A204.1 (cell line): ENCODE measurements around the gene SYNE2.

Experiments
- FAIRE-seq: peaks from 2 replicates; lab custom pipeline; 2012; peaks lifted over from hg19 to GRCh38; lab: Jason Lieb, UNC

The SYNE2 gene

DNA sequence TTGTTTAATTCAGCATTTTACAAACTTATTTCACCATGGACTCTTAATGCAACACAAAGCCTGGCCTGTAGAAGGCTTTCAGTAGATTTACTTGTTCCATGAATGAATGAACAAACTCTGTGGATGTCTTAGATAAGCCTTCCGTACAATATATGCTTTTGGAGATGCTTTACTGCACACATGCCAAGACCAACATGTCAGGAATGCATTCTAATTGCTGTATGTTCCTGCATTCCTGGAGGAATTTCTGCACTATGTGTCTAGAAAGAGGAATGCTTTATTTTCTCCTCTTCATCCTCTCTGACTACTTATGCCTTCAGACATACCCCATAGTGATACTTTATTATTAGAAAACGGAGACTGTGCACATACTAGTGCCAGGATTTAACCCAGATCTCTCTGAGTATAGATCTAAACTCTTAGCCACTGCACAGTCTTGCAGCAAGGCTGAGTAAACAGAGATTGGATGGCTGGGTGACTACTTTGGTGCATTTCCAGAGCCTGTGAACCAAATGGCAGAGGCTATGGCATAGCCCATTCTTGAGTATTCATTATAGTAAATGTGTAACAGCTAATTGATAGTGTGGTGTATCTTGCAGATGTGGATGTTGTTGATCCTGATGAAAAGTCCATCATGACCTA, 108.2 kb downstream of the SYNE2 start:
- no peak for FAIRE-seq

DNA sequence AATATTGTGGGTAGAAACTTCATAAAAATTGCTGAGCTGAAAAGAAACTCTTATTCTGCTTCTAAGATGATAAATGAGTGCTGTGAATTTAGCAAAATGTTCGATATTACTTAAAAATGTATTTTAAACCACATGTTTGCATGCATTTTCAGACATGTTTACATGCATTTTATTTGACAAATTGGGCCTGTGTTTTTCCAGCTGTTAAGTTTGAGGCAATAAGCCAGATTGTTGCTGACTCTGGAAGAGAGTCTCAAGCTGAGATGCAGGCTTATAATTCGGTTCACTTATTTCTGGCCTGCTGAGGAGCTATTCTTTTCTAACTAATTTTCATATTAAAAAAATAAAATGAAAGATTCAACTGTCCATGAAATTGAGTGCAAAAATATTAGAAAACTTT, 110.1 kb downstream of the SYNE2 start:
- FAIRE-seq: no peak

DNA sequence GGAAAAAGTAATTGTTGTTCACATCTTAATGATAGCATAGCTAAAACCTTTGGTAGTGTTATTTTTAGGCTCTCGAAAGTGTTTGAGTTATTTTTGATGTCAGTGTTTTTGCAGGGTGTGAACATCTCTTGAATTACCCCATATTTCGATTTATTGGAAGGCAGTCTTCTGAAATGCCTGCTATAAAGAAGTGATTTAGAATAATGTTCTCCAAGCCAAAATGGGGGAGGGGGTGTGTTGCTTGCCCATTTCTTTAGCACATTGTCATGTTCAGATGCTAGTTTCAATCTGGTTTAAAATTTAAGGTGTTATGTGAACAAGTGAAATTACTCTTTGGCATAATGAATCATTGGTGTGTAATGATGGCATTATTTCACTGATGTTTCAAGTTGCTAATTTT, 110.6 kb downstream of the SYNE2 start:
- no peak for FAIRE-seq

DNA sequence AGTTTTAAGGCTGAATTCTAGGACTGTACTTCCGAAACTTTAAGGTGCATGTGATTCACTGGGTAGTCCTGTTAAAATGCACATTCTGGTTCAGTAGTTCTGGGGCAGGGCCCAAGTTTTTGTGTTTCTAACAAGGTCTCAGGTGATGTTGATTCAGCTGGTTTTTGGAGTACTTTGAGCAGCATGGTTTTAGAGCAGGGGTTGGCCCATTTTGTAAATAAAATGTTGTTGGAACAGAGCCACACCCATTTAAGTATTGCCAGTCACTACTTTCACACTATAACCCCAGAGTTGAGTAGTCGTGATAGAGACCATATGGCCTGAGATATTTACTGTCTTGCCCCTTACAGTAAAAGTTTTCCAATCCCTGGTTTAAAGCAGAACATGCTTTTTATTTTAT, 111.3 kb downstream of the SYNE2 start:
- FAIRE-seq: no peak

DNA sequence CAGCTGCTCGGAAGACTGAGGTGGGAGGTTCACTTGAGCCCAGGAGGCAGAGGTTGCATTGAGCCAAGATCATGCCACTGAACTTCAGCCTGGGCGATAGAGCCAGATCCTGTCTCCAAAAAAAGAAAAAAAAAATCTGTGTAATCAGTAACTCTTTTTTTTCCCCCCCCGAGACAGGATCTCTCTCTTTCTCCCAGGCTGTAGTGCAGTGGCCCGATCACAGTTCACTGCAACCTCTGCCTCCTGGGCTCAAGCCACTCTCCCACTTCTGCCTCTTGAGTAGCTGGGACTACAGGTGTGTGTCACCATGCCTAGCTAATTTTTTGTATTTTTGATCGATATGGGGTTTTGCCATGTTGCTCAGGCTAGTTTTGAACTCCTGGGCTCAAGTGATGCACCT, 113.6 kb downstream of the SYNE2 start:
- no peak for FAIRE-seq

DNA sequence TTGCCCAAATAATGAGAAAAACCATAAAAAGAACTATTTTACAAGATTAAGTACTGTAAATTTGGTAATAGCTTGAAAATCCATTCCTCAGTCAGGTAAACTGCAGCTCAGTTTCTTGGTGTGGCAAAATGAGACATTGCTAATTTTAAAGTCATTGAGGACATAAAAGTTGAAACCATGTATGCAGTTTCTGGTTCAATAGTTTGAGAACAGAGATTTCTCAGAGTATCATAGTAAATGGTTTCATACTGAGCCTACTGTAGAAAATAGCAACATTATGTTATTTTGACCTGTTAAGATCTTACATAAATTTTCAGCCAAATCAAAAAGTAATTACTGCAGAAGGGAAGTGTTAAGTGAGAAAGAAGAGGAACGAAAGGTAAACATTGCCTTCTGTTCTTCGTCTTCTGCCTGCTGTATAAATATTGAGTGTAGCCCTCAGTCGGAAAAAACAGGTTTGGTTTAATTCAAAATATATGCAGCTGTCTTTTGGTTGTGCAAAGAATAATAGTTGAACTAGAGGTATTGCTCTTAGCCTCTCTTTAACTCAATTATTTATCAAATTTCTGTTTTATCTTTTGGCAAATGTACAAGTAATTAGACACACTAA, 119.6 kb downstream of the SYNE2 start:
- FAIRE-seq: no peak

DNA sequence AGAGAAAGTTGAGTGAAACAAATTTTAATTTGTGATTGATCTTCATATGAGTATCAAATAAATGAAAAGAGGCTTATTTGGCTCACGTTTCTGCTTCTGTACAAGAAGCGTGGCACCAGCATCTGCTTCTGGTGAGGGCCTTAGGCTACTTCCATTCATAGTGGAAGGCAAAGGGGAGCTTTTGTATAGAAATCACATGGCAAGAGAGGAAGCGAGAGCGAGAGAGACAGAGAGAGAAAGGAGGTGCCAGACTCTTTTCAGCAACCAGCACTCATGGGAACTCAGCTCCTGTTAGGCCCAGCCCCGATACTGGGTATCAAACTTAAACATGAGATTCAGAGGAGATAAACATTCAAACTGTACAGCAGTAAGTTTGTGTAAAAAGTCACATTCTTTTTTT, 121.4 kb downstream of the SYNE2 start:
- FAIRE-seq: no peak

DNA sequence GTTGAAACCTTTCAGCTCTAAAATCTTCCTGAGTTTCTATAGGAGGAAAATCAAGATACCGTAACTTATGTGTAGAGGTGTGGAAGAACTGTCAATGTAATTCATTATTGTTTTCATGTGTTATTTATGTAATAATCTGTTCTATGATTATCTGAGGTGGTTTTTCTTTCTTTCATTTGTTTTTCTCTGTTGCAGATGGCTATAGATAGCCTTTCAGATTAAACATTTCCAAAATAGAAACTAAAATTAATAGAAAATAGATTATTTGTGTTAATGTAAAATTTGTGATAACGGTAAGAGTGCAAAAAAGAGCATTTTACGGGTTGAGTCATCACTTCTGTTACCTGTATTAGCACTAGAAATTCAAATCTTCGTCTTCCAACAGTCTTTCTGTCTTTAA, 128.8 kb downstream of the SYNE2 start:
- FAIRE-seq: no peak

DNA sequence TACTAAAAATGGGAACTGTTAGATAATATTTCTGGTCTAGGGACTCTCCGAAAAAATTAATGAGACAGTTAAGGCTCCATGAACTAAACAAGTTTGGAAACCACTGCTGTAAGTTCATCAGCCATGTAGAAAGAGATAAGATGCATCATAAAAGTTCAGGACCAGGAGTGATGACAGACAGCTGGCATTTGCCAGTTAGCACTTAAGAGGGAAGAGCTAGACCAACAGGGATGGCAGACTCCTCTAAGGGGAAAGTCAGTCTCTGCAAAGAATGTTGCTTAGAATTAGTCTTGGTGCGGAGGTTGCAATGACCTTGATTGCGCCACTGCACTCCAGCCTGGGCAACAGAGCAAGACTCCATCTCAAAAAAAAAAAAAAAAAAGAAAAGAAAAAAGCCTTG, 129.4 kb downstream of the SYNE2 start:
- no peak for FAIRE-seq

DNA sequence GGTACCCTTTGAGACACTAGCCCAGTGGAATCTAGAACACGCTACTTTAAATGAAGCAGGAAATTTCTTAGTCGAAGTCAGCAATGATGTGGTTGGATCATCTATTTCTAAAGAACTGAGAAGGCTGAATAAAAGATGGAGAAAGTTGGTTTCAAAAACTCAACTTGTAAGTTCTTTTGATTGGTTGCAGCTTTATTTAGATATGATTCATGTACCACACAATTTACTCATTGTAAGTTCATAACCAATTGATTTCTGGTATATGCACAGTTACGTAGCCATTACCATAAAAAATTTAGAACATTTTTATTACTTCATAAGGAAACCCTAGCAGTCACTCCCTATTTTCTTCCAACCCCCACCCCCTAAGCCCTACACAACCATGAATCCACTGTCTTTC, 129.8 kb downstream of the SYNE2 start:
- no peak for FAIRE-seq

DNA sequence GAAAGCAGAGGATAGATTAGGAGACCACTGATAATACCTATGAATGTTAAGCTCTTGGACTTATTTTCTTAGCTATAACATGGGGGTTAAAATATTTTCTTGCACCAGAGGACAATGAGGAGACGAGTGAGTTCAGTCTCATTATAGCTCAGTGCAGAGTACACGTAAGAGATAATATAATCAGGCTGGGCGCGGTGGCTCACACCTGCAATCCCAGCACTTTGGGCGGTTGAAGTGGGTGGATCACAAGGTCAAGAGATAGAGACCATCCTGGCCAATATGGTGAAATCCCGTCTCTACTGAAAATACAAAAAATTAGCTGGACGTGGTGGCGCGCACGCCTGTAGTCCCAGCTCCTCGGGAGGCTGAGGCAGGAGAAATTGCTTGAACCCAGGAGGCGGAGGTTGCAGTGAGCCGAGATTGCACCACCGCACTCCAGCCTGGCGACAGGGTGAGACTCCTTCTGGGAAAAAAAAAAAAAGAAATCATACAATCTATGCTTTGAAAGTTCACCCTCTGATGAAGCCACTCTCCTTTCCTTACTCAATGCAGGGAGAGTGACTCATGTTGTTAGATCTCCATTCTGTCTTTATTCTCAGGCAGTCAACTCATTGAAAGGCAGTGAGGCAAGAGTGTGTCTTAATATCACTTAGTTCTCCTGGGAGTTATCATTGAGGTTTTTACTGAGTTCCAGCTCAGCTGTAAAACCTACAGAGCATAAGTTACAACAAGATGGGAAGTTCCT, 134.2 kb downstream of the SYNE2 start:
- FAIRE-seq: no peak

DNA sequence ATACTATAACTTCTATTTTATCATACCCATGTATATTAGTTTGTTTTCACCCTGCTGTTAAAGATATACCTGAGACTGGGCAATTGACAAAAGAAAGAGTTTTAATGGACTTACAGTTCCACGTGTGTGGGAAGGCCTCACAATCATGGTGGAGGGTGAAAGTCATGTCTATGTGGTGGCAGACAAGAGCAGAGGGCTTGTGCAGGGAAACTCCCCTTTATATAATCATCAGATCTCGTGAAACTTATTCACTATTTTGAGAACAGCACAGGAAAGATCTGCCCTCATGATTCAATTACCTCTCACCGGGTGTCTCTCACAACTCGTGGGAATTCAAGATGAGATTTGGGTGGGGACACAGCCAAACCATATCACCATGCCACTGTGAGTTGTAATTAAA, 135.8 kb downstream of the SYNE2 start:
- FAIRE-seq: no peak

DNA sequence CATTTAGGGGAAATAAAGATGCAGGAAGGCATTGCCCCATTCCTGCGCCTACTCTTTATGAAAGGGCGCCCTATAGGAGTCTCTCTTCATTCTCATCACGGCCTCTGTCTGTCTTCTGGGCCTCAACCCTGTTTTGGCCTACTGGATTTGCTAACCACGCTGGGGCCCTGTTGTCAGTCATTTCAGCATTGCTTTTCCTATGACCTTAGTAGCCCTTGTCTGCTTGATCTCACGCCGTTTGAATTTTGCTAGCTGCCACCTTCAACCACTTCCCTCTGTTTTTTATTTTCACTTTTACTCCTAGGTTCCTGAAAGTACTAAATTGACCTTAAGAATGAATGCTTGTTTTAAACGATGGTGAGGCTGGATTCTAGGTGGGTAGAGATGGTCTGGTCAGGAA, 139.0 kb downstream of the SYNE2 start:
- FAIRE-seq: no peak

DNA sequence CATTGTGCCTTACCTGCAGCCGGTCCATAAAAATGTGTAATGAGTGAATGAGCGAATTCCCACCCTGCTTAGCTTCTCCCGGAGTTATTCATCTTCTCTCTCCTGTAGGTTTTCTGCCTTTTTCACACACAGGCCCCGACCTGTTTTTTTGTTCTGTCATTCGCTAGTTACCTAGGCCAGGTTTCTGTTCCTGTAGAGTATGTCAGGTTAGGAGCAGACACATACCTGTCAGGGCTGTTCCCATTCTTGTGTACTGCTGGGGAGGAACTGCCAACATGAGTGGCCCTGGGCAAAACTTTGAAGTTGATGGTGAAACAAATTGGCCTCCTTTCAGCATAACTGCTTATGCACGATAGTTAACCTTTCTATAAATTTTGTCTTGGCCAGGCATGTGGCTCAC, 140.1 kb downstream of the SYNE2 start:
- FAIRE-seq: no peak

DNA sequence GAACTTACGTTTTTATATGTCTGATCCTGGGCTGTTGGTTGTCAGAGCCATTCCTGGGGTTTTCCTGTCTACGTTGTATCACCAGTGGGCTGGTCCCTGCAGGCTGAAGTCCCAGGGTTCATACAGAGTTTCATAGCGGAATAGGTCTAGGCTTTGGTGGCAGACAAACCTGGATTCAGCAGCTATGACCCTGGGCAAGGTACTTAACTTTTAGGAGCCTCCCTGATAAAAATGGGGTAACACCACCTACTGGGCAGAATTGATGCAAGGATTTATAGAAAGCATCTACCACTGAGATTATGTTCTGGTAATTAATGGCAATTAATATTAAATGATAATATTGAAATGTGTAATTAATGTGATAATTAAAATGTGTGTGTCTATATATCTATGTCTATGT, 141.2 kb downstream of the SYNE2 start:
- FAIRE-seq: no peak

DNA sequence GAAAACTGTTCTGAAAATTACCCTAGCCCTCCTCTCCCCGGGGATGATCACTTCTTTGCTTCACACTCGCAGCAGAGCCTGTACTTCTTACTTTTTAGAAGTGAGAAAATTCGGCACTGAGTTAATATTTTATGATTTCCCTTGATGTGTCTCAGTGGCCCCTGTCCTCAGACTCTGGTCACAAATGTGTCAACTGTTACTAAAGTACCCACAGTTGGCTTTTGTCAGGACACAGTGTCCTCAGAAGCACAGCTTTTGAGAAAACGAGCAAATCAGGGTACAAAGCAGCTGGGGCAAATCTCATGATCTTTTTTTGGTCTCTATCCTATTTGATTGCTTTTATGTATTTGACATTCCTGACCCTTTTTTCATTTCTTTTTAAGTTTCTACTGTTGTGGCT, 142.5 kb downstream of the SYNE2 start:
- no peak for FAIRE-seq

DNA sequence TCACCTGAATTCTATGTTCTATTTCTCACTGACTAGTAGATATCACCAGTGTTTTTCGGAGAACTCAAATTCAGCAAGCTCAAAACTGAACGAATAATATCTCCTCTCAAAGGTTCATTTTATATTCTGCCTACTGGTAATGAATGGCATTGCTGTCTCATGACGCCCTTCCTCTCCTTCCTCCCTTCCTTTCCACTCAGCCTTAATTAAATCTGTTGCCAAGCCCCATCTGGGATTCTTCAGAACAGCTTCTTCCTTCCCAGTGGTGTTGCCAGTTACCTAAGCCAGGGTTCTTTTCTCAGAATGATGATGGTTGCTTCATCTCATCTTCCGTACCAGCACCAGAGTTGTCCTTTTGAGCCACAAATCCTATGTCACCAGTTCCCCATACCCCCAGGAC, 143.2 kb downstream of the SYNE2 start:
- FAIRE-seq: no peak

DNA sequence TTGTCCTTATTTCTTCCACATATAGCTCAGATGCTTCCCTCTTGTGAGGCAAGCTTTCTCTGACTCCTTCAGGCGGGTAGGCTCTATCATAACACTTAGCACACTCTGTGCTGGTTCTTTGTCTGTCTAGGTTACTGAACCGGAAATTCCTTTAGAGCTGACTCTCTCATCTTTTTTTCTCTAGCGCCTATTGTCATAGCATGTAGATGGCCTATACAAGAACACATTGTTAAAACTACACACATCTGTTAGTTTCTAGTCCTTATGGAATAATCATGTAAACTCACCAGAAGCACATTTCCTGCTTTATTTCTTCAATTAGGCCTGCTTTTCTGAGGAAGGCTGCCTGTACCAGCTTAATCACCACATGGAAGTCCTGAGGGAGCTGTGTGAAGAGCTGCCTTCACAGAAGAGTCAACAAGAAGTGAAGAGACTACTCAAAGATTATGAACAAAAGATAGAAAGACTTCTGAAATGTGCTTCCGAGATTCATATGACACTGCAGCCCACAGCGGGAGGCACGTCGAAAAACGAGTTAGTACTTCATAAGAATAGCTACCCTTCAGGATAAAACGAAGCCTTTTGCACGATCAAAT, 143.9 kb downstream of the SYNE2 start:
- no peak for FAIRE-seq

DNA sequence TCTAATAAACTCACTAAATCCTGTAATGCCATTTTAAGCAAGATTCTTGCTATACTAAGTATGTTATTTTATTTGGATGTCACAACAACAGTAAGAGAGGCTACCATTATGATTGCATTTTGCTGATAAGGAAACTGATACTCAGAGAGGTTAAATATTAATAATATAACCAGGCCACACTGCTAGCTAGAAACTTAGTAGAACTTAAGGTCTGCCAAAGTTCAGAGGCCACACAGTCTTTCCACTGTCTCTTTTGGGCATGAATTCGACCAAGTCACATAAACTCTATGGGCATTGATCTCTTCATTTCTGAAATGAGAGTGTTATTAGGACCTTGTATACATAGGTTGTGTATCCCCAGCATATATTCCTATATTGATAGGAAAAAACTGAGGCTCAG, 147.9 kb downstream of the SYNE2 start:
- no peak for FAIRE-seq

DNA sequence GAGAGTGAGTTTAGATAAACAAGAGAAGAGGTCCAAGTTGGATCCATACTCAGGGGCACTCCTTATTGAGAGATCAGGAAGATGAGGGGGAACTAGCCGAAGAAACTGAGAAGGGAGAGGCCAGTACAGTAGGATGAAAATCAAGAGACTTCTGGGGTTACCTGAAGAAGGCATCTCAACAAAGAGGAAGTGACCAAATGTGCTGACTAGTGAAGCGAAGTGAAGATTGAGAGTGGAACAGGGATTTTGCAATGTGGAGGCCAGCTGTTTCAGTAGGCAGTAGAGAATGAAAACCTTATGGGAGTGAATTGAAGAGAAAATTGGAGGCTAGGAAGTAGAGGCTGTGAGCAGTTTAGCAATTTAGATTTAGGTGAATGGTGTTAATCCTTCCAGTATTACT, 153.0 kb downstream of the SYNE2 start:
- FAIRE-seq: no peak

DNA sequence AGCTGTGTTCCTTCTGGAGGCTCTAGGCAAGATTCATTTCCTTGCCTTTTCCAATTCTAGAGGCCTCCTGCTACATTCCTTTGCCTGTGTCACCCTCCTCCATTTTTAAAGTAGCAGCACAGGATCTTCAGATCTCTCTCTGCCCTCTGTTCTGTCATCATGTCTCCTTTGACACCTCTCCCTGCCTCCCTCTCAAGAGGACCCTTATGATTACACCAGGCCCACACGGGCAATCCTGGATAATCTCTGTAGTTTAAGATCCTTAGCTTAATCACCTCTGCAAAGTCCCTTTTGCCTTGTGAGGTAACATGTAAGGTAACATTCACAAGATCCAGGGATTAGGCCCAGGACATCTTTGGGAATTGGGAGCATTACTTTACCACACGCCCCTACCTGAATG, 155.2 kb downstream of the SYNE2 start:
- no peak for FAIRE-seq

DNA sequence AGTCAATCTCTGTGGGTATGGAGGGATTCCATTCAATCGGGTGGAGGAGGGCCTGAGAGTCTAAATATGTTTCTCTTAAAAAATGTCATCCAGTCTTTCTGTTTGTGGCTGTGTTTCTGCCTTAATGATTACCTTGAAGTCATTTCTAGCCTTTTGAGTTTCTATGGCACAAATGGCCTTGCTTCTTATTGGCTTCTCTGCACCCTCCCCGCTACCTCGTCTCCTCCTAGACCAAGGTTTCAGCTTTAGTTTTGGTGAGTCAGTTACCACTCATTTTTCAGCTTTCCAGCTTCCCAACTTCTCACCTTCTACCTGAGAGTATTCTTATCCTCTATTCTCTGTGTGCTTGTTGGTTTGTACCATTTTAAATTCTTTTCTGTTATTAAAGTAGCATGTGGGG, 159.2 kb downstream of the SYNE2 start:
- no peak for FAIRE-seq

DNA sequence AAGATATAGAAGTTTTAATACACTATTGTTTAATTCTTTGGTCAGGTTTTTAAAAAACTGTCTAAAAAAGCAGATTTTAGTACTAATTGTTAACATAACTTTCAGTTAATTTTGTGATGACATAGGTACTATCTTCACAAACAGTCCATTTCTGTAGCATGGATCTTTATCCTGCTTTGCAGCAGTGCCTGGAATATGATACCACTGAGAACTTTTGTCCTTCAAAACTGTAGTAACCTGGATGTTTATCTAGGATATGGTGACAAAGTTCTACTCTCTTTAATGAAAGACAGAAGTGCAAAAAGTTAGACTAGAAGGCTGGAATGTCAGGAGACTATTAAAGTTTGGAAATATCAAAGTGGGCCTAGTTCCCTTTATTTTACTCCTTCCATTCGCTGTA, 159.9 kb downstream of the SYNE2 start:
- FAIRE-seq: no peak

DNA sequence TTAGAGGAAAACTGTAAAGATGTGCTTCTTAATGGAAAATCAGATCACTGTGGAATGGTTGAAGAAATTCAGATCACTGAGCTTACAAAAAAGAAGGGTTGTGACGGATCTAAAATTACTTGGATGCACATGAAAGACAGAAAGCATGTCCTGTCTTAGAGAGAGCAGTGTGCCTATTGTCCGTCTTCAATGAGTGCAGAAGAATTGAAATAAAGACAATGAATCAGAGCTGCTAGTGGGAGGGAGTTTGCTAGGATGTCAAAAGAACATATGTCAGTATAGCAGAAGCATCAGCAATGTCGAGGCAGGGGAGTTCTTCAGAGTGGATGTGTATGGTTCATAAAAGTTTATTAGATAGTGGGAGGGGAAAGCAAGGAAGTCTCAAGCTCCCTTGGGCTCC, 172.7 kb downstream of the SYNE2 start:
- FAIRE-seq: no peak
